Hematopoietic multipotent progenitor cell treated with erythropoietin and hydrocortisone succinate and interleukin-3 and kit ligand, for 8 days (in vitro differentiated cells): ENCODE measurements around the gene MZT2B.
"Not testable (repeated sequence)": the region's sequence is repeated elsewhere in the genome, so short reads cannot be mapped to it uniquely, and the experiment has no call there.

Experiments
- DNase-seq: peaks from one replicate; pipeline ENCODE4 v3.0.0-alpha.2; 2015

The MZT2B gene

DNA sequence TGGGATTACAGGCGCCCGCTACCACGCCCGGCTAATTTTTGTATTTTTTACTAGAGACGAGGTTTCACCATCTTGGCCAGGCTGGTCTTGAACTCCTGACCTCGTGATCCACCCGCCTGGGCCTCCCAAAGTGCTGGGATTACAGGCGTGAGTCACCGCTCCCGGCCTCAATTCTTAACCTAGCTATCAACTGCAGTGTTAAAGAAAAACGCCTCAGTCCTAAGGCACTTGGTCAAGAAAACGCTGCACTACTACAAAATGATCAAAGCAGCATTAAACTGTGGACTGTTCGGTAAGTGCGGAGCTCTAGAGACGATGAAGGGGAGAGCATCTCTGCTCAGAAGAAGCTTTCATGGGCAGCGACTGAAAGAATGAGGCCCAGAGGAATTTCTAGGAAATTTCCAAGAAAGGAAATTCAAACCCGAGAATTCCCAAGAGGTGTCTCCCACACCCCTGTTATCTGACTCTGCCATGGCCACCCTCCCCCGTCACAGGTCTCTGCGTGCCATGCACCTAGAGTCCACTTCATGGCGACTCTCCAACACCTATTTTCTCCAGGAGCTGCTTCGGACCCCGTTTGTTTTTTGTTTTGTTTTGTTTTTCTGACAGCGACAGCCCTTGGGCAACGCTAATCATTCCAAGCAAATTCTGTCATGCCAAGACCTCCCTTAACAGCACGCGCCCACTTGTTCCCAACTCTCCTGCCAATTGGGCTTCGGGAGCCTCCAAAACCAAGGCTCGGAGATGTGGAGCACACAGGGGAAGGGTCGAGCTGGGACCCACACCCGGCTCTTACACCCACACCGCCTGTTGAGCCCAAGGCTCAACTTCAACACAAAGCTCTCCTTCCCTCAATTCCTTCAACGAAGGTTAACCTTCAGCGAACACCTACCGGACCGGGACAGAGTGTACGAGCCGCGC lies 1.4 kb upstream of the MZT2B start:
- peak; percentile 27 for DNase-seq

DNA sequence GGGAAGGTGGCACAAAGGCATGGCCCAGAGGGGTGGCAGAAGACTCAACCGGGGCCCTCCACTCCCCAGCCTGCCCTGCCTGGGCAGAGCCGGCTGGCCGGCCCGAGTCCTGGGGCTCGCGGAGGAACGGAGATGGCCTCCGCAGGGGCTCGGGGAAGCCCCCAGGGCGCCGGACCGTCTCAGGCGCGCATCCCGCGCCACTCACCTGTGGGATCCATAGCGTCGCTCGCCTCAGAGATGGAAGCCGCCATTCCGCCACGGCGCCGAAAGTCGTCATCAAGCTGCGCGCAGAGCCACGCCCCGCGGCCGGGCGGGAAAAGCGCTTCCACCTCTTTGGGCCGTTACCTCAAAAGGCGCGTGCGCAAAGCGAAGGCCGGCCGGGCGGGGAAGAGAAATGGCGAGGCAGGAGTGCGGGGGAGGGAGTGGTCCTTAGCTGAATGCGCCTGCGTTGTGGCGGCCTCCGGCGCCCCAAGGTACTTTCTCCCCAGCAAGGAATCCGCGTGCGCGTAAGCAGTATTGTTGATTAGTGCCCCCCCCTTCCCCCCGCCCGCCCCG lies 660 bp upstream of the MZT2B start, which contains the start of gene SMPD4:
SMPD4 (minus strand) TSS at position 278 of the 555 bp plus-strand sequence. CDS start 5,010 bp downstream, outside the sequence.
- DNase-seq, result peak; percentile 96

DNA sequence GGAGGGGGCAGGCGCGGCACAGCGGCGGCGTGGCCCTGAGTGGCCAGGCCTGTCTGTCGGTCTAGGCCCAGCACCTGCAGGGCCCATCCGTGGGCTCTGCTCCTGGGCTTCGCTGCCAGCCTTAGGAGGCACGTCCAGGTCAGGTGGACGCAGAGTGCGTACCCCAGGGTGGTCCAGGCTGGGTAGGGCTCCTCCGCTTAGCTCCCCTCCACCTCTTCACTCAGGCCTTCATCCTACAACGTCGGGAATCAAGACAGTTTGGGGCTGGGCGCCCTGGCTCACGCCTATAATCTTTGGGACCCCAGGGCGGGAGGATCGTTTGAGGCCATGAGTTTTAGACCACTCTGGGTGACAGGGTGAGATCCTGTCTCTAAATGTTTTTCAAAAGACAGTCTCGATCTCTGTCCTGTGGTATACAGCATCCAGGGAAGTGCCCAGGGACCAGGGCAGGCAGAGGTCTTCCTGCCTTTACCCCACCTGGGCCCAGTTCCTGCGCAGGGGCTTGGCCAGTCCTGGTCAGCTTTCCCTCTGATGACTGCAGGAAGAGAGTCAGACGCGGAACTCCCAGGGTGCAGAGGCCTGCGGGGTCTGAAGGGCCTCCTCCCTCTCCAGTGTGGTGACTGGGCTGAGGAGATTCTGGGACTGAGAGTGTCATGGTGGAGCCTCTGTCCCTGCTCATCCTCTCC lies 907 bp downstream of the MZT2B start:
- DNase-seq, result not testable (repeated sequence)

DNA sequence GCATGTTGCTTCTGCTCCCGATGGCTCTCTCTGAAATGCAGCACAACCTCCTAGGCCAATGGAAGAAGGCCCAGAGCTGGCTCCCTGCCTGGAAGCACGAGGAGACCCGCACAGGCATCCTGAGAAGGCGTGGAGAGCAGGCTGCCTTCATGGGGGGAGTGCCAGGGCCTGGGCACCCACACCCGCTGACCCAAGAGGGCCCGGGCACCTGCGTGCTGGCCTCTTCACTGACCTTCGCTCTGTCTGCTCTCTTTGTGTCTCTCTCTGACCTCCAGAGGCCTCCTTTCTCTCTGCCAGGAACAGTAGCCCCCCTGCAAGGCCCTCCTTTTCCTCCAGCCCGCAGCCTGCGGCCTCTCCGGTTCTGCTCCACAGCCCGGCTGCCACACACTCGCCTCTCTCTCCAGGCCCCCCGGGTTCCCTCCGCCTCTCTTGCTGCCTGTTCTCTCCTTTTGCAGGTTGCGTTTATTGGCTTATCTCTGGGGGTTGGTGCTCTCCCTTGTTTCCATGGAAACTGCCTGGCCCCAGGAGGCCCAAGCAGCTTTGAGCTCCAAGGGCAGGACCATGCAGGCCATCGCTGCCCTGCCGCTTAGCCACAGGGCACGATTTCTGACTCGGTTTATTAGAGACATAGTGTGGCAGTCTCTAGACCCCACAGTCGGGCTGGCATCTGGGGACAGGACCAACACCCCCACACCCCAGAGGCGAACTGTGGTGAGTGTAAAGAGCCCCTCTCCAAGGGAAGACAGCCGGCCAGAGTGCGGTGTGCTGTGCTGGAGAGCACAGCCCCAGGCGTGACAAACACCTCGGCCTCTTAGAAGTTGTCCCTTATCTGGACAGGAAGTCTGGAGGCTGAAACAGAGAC lies 1.7 kb downstream of the MZT2B start:
- DNase-seq, result peak; percentile 54

DNA sequence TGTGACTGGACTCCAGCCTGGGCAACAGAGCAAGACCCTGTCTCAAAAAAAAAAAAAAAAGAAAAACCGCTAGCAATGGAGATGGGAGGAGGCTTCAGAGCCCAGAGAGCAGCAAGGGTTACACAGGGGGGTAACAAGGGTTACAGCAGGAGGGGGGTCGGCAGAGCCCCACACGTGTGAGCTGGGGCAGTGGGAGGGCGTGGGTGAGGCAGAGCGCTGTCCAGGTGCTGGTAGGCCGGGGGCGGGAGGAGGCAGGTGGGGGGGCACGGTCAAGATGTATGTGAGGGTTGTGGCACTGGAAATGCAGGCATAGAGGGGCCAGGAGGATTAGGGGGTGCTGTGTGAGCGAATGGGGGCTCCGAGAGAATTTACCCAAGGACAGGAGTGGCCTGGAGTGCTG lies 3.4 kb downstream of the MZT2B start:
- DNase-seq, result no peak

DNA sequence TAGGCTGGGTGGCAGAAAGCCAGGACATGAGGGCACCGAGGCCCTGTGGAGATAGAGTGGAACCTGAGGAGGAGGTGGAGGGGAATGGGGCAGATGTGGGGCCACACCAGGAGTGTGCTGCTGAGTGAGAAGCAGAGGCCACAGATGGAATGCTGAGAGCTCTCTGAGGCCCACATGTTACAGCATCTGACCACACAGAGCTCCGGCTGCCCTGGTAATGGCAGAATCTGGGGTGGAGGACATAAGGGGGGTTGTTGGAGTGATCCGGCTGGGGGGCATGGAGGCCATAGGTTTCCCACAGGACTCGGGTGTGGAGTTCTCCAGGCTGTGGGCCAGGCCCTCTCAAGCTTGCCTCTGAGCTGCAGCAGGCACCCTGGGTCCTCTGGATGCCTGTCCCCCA lies 3.8 kb downstream of the MZT2B start:
- DNase-seq, result no peak

DNA sequence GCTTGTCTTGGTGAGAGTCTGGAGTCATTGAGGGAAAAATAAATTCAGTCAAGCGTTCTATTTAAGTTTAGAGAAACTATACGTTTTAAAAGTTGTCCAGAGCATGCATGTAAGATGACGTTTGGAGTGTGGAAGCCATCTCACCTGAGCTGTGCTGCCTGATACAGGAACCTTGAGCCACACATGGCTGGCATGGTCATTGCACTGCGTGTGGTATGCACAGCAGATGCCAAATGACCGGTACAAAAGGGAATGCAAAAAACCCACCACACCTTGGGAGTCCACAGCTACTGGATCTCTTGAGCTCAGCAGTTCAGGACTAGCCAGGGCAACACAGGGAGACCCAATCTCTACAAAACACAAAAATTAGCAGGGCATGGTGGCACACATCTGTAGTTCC lies 4.3 kb downstream of the MZT2B start:
- no peak for DNase-seq

DNA sequence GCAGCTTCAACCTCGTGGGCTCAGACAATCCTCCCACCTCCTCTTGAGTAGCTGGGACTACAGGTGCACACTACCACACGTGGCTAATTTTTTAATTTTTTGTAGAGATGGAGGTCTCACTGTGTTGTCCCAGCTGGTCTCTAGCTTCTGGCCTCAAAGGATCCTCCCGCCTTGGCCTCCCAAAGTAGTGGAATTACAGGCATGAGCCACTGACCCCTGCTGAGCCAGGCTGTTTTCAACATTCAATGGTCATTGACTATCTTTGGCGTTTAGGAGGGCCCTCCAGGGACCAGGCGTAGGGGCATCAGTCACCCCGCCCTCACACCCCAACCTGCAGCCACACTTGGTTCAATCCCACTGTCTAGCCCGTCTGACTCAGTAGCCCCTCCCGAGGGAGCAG lies 5.2 kb downstream of the MZT2B start:
- no peak for DNase-seq

DNA sequence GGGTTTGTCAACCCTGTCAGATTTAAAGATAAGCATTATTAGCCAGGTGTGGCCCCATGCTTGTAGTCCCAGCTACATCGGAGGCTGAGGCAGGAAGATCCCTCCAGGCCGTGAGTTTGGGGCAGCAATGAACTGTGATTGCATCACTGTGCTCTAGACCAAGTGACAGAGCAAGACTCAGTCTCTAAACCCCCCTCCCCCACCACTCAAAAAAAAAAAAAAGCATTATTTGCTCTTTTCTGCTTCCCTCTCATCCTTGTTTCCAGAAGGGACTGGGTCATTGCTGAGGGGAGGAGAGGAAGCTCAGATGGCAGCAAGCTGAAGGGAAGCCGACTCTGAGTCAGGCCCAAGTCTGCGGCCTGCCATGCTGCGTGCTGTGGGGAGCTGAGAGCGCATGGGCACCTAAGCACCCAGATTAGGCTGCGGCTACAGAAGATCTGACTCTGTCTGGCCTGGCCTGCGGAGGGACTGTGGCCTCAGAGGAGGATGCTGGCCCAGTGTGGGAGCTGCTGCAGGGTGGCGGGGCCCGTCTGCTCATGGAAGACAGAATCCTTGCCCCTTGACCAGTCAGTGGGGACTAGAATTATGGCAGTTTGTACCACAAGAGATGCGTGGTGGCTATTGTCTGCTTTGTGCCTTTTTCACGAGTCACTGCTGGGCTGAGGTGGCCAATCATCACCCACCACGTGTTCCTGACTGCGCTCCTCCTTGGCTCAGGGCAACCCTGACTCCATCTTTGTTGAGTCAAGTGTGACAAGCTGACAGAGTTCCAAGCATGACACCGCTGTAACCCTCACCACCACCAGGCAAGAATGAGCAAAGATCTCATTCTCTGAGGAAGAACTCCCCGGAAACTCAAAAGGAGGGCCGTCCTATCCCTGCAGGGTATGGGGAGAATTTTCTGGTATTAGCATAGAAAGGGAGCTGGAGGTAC lies 6.1 kb downstream of the MZT2B start:
- not testable (repeated sequence) for DNase-seq

DNA sequence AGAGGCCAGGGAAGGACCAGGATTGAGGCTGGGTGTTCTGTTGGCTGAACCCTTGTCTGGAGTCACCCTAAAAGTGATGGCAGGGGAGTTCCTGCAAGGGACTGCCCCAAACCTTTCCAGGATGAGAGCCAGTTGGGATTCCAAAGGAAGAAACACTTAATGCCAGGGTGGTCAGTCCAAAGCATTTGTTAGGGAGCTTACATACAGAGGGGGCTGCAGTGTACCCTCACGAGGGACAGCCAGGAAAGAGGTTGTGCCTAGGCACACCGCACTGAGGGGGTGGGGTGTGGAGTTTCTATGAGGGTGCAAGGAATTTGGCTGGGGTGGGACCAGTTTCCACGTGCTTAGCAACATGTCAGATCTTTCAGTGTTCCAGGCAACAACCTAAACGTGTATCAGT lies 6.9 kb downstream of the MZT2B start:
- not testable (repeated sequence) for DNase-seq

DNA sequence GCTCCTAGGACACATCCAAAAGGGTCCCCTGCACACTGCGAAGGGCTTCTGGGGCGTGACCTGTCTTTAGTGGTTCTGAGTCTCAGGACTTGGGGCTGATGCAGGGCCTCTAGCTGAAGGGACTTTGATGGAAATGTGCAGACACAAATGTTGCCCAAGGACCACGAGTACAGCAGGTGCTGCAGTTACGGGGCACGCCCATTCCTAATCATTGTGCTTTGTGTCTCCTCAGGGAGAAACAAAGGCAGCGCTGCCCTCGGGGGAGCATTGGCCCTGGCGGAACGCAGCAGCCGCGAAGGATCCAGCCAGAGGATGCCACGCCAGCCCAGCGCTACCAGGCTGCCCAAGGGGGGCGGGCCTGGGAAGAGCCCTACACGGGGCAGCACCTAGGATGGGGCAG lies 8.2 kb downstream of the MZT2B start:
- DNase-seq, result no peak

DNA sequence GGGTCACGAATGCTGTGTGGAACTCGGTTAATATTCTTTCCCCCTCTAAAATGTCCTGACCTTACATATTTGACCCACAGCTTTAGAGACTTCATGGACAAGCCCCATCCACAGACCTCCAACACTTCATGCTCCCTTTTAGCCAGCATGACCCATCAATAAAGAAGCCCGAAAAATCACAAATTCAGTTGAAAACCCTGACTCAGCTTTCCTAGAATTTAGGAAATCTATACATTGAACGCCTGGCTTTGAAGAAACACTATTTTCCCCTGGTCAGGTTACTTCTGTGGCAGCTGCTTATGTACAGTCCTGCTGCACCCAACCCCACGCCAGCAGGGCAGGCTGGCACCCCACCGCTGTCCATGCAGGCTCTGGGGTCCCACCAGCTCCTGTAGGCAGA lies 9.3 kb downstream of the MZT2B start:
- DNase-seq, result not testable (repeated sequence)

DNA sequence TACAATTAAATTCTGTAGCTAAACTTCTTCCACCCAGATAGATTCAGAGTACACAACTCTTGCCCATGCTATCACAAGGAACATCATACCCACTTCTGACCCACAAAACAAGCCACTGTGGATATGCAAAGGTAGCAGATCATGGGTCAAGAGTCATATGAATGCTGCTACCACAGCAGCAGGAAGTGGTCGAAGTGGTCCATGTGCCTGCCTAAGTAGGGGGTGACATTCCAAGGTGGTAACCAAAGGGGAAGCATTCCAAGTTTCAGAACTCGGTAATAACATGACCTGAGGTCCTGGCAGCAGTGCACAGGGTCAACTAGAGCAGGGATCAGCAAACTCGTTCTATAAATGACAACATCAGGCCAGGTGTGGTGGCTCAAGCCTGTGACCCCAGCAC lies 10.4 kb downstream of the MZT2B start:
- not testable (repeated sequence) for DNase-seq

DNA sequence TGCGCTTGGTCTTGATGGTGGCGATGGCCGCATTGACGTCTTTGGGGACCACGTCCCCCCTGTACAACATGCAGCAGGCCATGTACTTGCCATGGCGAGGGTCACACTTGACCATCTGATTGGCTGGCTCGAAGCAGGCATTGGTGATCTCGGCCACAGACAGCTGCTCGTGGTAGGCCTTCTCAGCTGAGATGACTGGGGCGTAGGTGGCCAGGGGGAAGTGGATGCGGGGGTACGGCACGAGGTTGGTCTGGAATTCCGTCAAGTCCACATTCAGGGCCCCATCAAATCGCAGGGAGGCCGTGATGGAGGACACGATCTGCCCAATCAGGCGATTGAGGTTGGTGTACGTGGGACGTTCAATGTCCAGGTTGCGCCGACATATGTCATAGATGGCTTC lies 11.8 kb downstream of the MZT2B start:
- DNase-seq, result not testable (repeated sequence)

DNA sequence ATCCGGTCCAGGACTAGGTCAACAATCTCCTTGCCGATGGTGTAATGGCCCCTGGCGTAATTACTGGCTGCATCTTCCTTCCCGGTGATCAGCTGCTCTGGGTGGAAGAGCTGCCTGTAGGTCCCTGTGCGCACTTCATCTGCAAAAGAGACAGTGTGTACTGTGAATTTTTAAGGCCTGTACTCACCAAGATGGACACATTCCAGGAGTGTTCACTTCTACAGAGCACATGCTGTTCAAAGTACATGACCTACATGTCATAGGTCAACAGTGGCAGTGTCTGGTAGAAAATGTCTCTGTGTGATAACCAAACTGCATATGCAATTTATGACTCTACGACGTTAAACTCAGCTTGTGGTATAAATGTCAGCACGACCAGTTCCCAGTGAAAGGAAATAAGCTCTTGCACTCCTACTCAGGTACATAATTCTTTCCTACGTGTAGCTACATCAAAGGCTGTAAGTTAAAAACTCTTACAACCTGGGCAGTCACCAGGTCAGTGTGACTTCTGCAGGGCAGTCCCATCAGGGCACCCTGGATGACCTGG lies 13.1 kb downstream of the MZT2B start:
- DNase-seq, result not testable (repeated sequence)

DNA sequence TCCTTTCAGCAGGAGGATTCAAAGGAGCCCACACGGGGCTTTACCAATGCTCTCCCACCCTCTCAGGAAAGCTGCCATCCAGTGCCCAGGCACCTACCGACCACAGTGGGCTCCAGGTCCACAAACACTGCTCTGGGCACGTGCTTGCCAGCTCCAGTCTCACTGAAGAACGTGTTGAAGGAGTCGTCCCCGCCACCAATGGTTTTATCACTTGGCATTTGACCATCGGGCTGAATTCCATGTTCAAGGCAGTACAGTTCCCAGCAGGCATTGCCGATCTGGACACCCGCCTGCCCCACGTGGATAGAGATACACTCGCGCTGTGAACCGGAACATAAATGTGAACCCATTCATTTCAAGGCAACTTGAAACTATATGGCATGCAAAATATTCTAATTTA lies 14.0 kb downstream of the MZT2B start:
- DNase-seq, result not testable (repeated sequence)

DNA sequence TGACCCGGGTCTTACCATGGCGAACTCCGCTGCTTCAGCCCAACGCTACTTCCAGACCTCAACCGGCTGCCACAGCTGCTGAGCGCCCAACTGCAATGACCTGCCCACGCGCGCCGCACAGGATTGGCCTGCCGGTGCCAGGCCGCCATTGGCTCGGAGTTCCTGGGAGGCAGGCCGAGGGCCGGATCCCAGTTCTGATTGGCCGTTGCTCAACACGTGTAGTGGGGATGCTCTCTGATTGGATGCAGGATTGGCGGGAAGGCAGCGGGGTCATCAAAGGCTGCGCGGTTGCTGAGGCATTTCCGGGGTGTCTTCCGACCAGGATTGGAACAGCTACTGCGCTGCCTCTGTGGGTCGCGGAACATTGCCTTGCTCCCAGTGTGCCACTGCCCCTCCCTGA lies 16.3 kb downstream of the MZT2B start, which contains the start of gene TUBA3E:
TUBA3E (minus strand) TSS at position 97 of the 400 bp plus-strand sequence; CDS start at position 18, 79 bp downstream.
- DNase-seq, result no peak

DNA sequence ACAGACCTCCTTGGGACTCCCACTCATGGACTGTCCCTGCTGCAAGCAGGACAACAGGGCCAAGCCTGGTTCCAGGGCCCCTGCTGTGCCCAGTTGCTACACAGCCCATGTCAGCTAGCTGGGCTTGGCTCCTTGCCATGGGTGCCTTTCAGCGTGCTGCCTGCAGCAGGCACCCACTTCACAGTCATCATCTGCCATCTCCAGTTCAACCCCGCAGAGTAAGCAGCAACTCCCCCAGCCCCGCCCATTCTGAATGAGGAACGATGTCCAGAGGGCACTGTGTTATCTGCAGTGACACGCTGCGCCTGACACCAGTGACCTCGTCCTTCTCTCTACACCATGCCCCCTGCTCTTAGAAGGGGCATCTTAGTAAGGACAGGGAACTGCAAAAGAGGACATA lies 20.5 kb downstream of the MZT2B start:
- DNase-seq, result peak; percentile 80

DNA sequence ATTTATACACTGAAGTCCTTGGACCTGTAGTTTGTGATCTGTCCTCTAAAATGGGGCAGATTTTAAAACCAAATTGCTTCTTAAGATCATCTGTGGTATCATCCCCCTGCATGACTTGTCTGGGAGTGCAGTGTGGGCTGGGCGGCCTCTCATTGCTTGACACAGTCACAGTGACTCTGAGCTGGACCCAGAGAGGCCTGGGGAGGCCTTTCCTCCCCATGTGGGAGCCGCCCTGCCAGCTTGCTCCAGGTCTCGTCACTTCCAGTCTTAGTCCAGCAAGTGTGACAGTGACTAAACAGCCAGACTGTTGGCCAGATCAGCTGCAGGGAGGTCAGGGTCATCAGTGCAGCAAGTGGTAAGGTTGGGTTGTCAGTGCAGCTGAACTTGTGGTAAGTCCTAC lies 21.1 kb downstream of the MZT2B start:
- DNase-seq, result not testable (repeated sequence)

DNA sequence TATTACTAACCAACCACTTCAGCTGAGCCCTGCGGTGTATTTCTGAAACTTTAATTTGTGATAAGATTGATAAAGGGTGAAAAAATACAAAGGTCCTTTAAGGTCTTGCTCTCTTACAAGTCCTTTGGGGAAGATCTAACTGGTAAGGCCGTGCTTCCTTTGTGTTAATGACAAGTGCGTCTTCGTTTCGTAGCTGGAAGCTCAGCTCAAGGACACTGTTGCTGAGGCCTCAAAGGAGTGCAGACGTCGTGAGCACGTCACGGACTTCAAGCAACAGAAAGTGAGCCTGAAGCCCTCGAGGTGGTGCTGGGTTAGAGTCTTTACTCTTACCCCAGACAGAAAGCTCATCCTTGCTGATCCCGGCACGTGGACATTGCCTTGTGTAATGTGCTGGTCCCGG lies 25.0 kb downstream of the MZT2B start:
- not testable (repeated sequence) for DNase-seq

DNA sequence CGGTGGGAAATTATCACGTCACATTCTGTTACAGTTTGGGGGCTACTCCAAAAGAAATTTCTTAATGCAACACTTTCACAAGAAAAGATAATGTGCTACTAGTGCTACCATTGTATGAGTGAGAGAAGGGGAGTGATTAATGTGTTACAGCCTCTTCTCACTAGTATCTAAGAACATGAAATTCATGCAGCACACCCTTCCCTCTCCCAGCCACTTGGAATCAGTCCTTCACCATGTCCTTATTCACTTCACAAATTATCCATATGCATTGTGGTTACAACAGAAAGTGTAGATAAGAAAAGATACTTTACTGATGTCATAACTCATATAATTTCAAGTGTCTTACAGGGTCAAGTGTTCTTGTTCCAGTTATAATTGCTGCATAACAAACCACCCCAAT lies 37.1 kb downstream of the MZT2B start:
- DNase-seq, result not testable (repeated sequence)
